H1 (cell line): ENCODE results near the gene FHIT. TPM values are rescaled to one million over a fixed set of nuclear protein-coding genes. Genes with fewer than 3 reads are reported as not detected.

Experiments
- CTCF ChIA-PET: fragments of 300-600 bp; sonication (Branson Sonifier 250); formaldehyde crosslinking; loops from one replicate; lab custom pipeline; 2021; ENCODE audit not compliant: partially characterized antibody; lab: Charles Lee
- POLR2A ChIA-PET: fragments of 300-600 bp; sonication (Branson Sonifier 250); formaldehyde crosslinking; loops from one replicate; lab custom pipeline; 2021; ENCODE audit warnings: inconsistent platforms; ENCODE audit not compliant: partially characterized antibody; lab: Charles Lee
- DNase-seq, 2 experiments: peaks; one replicate each; pipeline versions ENCODE4 v3.0.0 to v3.0.0-alpha.2; 2010 to 2022; ENCODE audit warnings: low spot score in 2 of 2, low read depth in 1 of 2, mixed read lengths in 1 of 2
- FAIRE-seq: peaks from 2 replicates; lab custom pipeline; 2011; peaks lifted over from hg19 to GRCh38; lab: Jason Lieb, UNC
- H2AFZ ChIP-seq: 2 replicates; pipeline ENCODE4 v1.8.1; 2012; ENCODE audit warnings: low read length, inconsistent platforms
- H2AK5ac ChIP-seq: 2 replicates; pipeline ENCODE4 v1.6.1; 2013; ENCODE audit warnings: low read depth, low read length
- H2BK120ac ChIP-seq: replicated peaks from 2 replicates; pipeline ENCODE3; 2013; ENCODE audit warnings: low read depth, low read length, inconsistent platforms
- H2BK12ac ChIP-seq: 2 replicates; pipeline ENCODE4 v1.6.1; 2013; ENCODE audit warnings: low read depth, low read length
- H2BK15ac ChIP-seq: 2 replicates; pipeline ENCODE4 v1.6.1; 2013; ENCODE audit warnings: low read length
- H2BK20ac ChIP-seq: 2 replicates; pipeline ENCODE4 v1.6.1; 2013; ENCODE audit warnings: low read length
- H2BK5ac ChIP-seq: 2 replicates; pipeline ENCODE4 v1.6.1; 2013; ENCODE audit warnings: low read depth, low read length
- H3K14ac ChIP-seq: 2 replicates; pipeline ENCODE4 v1.6.1; 2013; ENCODE audit warnings: inconsistent platforms; ENCODE audit not compliant: insufficient read length
- H3K18ac ChIP-seq: 2 replicates; pipeline ENCODE4 v1.6.1; 2013; ENCODE audit warnings: low read length; ENCODE audit errors: extremely low read depth
- H3K23ac ChIP-seq: 2 replicates; pipeline ENCODE4 v1.6.1; 2013; ENCODE audit warnings: inconsistent platforms; ENCODE audit not compliant: insufficient read length
- H3K23me2 ChIP-seq: 2 replicates; pipeline ENCODE4 v1.6.1; 2013; ENCODE audit warnings: low read depth, low read length
- H3K27ac ChIP-seq: 2 replicates; pipeline ENCODE4 v1.6.1; 2011; ENCODE audit warnings: low read depth, low read length, inconsistent platforms
- H3K27me3 ChIP-seq, 4 experiments: replicated peaks in 1 of 4; 1 replicate in 1 of 4; 2 replicates in 3 of 4; pipeline versions ENCODE4 v1.6.1 to v1.8.1; 2011 to 2013; ENCODE audit warnings: low read length in 3 of 4, mild to moderate bottlenecking in 3 of 4, inconsistent platforms in 2 of 4, mixed read lengths in 2 of 4, moderate library complexity in 1 of 4; ENCODE audit not compliant: control insufficient read depth in 3 of 4, insufficient read depth in 3 of 4; ENCODE audit errors: extremely low read depth in 1 of 4
- H3K36me3 ChIP-seq, 4 experiments: 2 replicates each; pipeline versions ENCODE4 v1.6.1 to v1.8.1; 2011 to 2013; ENCODE audit warnings: mild to moderate bottlenecking in 4 of 4, low read length in 3 of 4, moderate library complexity in 2 of 4, control low read depth in 1 of 4, inconsistent platforms in 1 of 4; ENCODE audit not compliant: insufficient read depth in 4 of 4, control insufficient read depth in 2 of 4
- H3K4ac ChIP-seq: replicated peaks from 2 replicates; pipeline ENCODE3; 2013; ENCODE audit warnings: low read length, low read depth, mixed read lengths, inconsistent platforms; ENCODE audit not compliant: insufficient read length
- H3K4me1 ChIP-seq, 4 experiments: replicated peaks in 1 of 4; 1 replicate in 1 of 4; 2 replicates in 3 of 4; pipeline versions ENCODE4 v1.6.1 to v1.8.1; 2011 to 2013; ENCODE audit warnings: low read length in 3 of 4, inconsistent platforms in 2 of 4, mixed read lengths in 1 of 4; ENCODE audit not compliant: insufficient read depth in 4 of 4, control insufficient read depth in 3 of 4
- H3K4me2 ChIP-seq, 2 experiments: 2 replicates each; pipeline versions ENCODE4 v1.6.1 to v1.8.1; 2011 to 2013; ENCODE audit warnings: low read depth in 2 of 2, low read length in 2 of 2, control low read depth in 1 of 2, inconsistent platforms in 1 of 2, mild to moderate bottlenecking in 1 of 2; ENCODE audit not compliant: insufficient read depth in 1 of 2
- H3K4me3 ChIP-seq, 4 experiments: fragments of 200-600, 300-600 bp in 1 of 4; sonication (generic), shearing (Covaris generic), sonication (Bioruptor Twin) in 1 of 4; 2 replicates each; pipeline versions ENCODE4 v1.5.1 to v1.8.1; 2011 to 2016; ENCODE audit warnings: low read length in 4 of 4, low read depth in 3 of 4, control low read depth in 2 of 4, inconsistent platforms in 2 of 4, mild to moderate bottlenecking in 2 of 4, mixed read lengths in 1 of 4, moderate library complexity in 1 of 4; ENCODE audit not compliant: insufficient read depth in 2 of 4; ENCODE audit errors: extremely low read depth in 1 of 4
- H3K56ac ChIP-seq: replicated peaks from 2 replicates; pipeline ENCODE3; 2013; ENCODE audit warnings: low read depth, mild to moderate bottlenecking, mixed read lengths, low read length, inconsistent platforms; ENCODE audit not compliant: insufficient read length
- H3K79me1 ChIP-seq: 2 replicates; pipeline ENCODE4 v1.6.1; 2013; ENCODE audit warnings: low read depth, low read length, control low read depth
- H3K79me2 ChIP-seq, 2 experiments: 2 replicates each; pipeline versions ENCODE4 v1.6.1 to v1.8.1; 2012 to 2013; ENCODE audit warnings: low read length in 2 of 2, mild to moderate bottlenecking in 2 of 2, inconsistent platforms in 1 of 2; ENCODE audit not compliant: insufficient read depth in 2 of 2, control insufficient read depth in 1 of 2
- H3K9ac ChIP-seq, 4 experiments: replicated peaks in 1 of 4; 1 replicate in 1 of 4; 2 replicates in 3 of 4; pipeline versions ENCODE4 v1.6.1 to v1.8.1; 2011 to 2013; ENCODE audit warnings: low read depth in 3 of 4, low read length in 3 of 4, control low read depth in 2 of 4, mild to moderate bottlenecking in 2 of 4, moderate library complexity in 2 of 4, inconsistent platforms in 1 of 4; ENCODE audit errors: extremely low read depth in 1 of 4
- H3K9me3 ChIP-seq, 2 experiments: 2 replicates each; pipeline versions ENCODE4 v1.6.1 to v1.8.1; 2012 to 2013; ENCODE audit warnings: mild to moderate bottlenecking in 2 of 2, moderate library complexity in 2 of 2, control low read depth in 1 of 2, inconsistent platforms in 1 of 2, low read depth in 1 of 2, low read length in 1 of 2, mixed read lengths in 1 of 2; ENCODE audit not compliant: insufficient read depth in 2 of 2
- H4K20me1 ChIP-seq, 2 experiments: replicated peaks in 1 of 2; 2 replicates each; pipeline versions ENCODE3 to v1.8.1; 2011 to 2013; ENCODE audit warnings: inconsistent platforms in 2 of 2, low read length in 2 of 2, mild to moderate bottlenecking in 1 of 2; ENCODE audit not compliant: insufficient read depth in 2 of 2, control insufficient read depth in 1 of 2
- H4K5ac ChIP-seq: 2 replicates; pipeline ENCODE4 v1.6.1; 2013; ENCODE audit warnings: low read length, low read depth, mixed read lengths, inconsistent platforms; ENCODE audit not compliant: insufficient read length
- H4K8ac ChIP-seq: 2 replicates; pipeline ENCODE4 v1.8.0; 2013; ENCODE audit warnings: mild to moderate bottlenecking, moderate library complexity, low read length, inconsistent platforms; ENCODE audit not compliant: insufficient read depth; ENCODE audit errors: extremely low read depth
- H4K91ac ChIP-seq: replicated peaks from 2 replicates; pipeline ENCODE3; 2013; ENCODE audit warnings: low read length, mixed read lengths, inconsistent platforms; ENCODE audit not compliant: insufficient read length
- EGR1 ChIP-seq: IDR thresholded peaks from 2 replicates; pipeline ENCODE4 v1.6.1; 2011; ENCODE audit warnings: low read depth, low read length, borderline replicate concordance
- EP300 ChIP-seq, 2 experiments: IDR thresholded peaks; 1 replicate in 1 of 2; 2 replicates in 1 of 2; pipeline ENCODE4 v1.6.1; 2011 to 2012; ENCODE audit warnings: low read depth in 2 of 2, low read length in 2 of 2, mild to moderate bottlenecking in 2 of 2, borderline replicate concordance in 1 of 2, inconsistent platforms in 1 of 2, moderate library complexity in 1 of 2
- RBBP5 ChIP-seq: IDR thresholded peaks from 2 replicates; pipeline ENCODE4 v1.7.1; 2012; ENCODE audit warnings: low read depth, mild to moderate bottlenecking, inconsistent platforms, low read length, moderate library complexity, borderline replicate concordance
- SP2 ChIP-seq: IDR thresholded peaks from 2 replicates; pipeline ENCODE4 v1.6.1; 2012; ENCODE audit warnings: mild to moderate bottlenecking, low read length, inconsistent platforms
- TEAD4 ChIP-seq: IDR thresholded peaks from 2 replicates; pipeline ENCODE4 v1.6.1; 2012; ENCODE audit warnings: low read depth, low read length, inconsistent platforms, mixed read lengths
- WGBS, 2 experiments: shearing (Covaris generic) in 1 of 2; methylation state at CpG; one replicate each; pipeline versions ENCODE4 v1.1.6 to v1.1.7; 2013 to 2015; ENCODE audit warnings: low lambda C conversion rate in 2 of 2, mixed read lengths in 2 of 2, inconsistent platforms in 1 of 2, low coverage in 1 of 2, missing lambda C conversion rate in 1 of 2; ENCODE audit not compliant: insufficient replicate concordance in 2 of 2, insufficient coverage in 1 of 2, insufficient read length in 1 of 2; ENCODE audit errors: extremely low coverage in 1 of 2, missing lambda C conversion rate in 1 of 2; 5-methylcytosine and 5-hydroxymethylcytosine counted together
- polyA plus RNA-seq, 7 experiments: library from polyadenylated mRNA; depleted of rRNA in 3 of 7; stranded (reverse) in 5 of 7; unstranded in 2 of 7; fragments of >200 nt in 5 of 7; fragments of 200-250 nt in 2 of 7; gene quantifications; 1 replicate in 5 of 7; 2 replicates in 1 of 7; 4 replicates in 1 of 7; pipeline versions ENCODE4 v1.2.1 to v1.2.3, GENCODE V29; 2011 to 2013; ENCODE audit warnings: missing spikeins in 2 of 7, mixed read lengths in 2 of 7
- total RNA-seq: library from RNA; stranded (reverse); fragmentation: NEBNext Ultra II Directional; extraction: Animal tissue kit (Norgen Biotek cat#: 25700); gene quantifications from 2 replicates; pipeline ENCODE4 v1.2.1, GENCODE V29; 2021
- TF ChIP-seq, protein P1 (sequence below), 3 experiments: IDR thresholded peaks; 1 replicate in 2 of 3; 2 replicates in 1 of 3; pipeline versions ENCODE4 v1.5.1 to v1.6.1; 2011; ENCODE audit warnings: low read length in 3 of 3, mild to moderate bottlenecking in 3 of 3, inconsistent platforms in 2 of 3, low read depth in 1 of 3, moderate library complexity in 1 of 3; ENCODE audit not compliant: insufficient read depth in 1 of 3; ENCODE audit errors: control extremely low read depth in 1 of 3

Gene FHIT
- total and polyA plus RNA-seq, 2 of the 8 experiments (the other 6 are each of a cell fraction or from before 2014, with no cell fraction given), result 1.2 to 3.2 TPM

DNA sequence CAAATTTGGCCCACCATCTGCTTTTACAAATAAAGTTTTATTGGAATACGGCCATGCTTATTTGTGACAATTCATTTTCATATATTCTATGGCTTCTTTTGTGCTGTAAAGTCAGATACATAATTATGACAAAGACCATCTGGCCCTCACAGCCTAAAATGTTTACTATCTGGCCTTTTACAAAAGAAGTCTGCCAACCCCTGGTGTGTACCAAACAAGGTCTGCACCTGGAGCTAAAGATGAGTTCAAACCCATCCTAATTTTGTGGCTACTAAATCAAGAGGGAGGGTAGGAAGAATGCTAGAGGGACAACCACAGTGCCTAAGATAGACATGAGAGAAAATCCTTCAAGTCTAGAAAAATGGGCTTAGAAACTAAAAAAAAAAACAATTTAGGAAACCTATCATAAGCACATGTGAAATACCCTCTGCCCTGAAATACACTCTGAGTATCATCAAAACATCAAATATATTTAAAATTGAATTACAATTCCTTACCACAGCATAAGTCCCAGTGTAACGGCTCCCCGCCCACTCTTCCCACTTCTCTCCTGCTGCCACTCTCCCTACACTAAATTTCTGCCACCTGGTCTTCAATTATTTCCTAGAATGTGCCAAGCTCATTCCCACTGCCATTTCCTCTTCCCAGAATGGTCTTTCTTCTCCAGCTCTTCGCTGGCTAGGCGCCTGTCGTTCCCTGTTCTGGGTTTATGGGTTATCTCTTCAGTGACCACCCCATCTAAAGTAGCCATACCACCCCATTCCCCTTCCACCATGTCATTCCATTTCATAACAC is 1250.7 kb downstream of the FHIT start:
- H3K79me2 ChIP-seq, result no peaks in the 10 kb centered on the region
- H2BK15ac ChIP-seq, result no peak overlapping the region
- no peaks in the 10 kb centered on the region for H3K9me3 ChIP-seq
- no peaks in the 10 kb centered on the region for H4K20me1 ChIP-seq
- no peak overlapping the region for H2AK5ac ChIP-seq
- H4K5ac ChIP-seq, result no peak overlapping the region
- no peak overlapping the region for H3K27ac ChIP-seq
- H3K4me3 ChIP-seq, result no peak overlapping the region
- H2BK12ac ChIP-seq, result no peak overlapping the region
- TF ChIP-seq, protein P1, sequence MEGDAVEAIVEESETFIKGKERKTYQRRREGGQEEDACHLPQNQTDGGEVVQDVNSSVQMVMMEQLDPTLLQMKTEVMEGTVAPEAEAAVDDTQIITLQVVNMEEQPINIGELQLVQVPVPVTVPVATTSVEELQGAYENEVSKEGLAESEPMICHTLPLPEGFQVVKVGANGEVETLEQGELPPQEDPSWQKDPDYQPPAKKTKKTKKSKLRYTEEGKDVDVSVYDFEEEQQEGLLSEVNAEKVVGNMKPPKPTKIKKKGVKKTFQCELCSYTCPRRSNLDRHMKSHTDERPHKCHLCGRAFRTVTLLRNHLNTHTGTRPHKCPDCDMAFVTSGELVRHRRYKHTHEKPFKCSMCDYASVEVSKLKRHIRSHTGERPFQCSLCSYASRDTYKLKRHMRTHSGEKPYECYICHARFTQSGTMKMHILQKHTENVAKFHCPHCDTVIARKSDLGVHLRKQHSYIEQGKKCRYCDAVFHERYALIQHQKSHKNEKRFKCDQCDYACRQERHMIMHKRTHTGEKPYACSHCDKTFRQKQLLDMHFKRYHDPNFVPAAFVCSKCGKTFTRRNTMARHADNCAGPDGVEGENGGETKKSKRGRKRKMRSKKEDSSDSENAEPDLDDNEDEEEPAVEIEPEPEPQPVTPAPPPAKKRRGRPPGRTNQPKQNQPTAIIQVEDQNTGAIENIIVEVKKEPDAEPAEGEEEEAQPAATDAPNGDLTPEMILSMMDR (IDR thresholded peaks at IDR 0.05; ENCODE audit: control extremely low read depth in 1 of 3, insufficient read depth in 1 of 3, low read depth in 1 of 3, low read length in 3 of 3), result no peak
- no peak for TF ChIP-seq SP2
- TF ChIP-seq TEAD4, result no peak
- TF ChIP-seq EP300 (IDR thresholded peaks at IDR 0.05; ENCODE audit: borderline replicate concordance in 1 of 2, low read depth in 2 of 2, low read length in 2 of 2), result no peak
- TF ChIP-seq EGR1, result no peak
- TF ChIP-seq RBBP5, result no peak
- TF ChIP-seq, all 59 proteins: peak for 0
- Histone ChIP-seq H3K4me1 (no peaks in the 10 kb centered on the region), H3K79me1 (no peaks in the 10 kb centered on the region), H2BK5ac (no peak overlapping the region), H3K4me2 (no peak overlapping the region), H2BK120ac (no peak overlapping the region), H3K27me3 (no peaks in the 10 kb centered on the region), H4K8ac (no peak overlapping the region), H3K9ac (no peak overlapping the region), H3K56ac (no peak overlapping the region), H2BK20ac (no peak overlapping the region), H3K14ac (no peak overlapping the region), H3K36me3 (no peaks in the 10 kb centered on the region), H3K18ac (no peak overlapping the region), H4K91ac (no peak overlapping the region), H2AFZ (no peak overlapping the region), H3K23ac (no peak overlapping the region), H3K23me2 (no peaks in the 10 kb centered on the region; the same call in 1 of the 2 replicates), H3K4ac (no peak overlapping the region)
- ChIA-PET CTCF (interaction anchor here (1.2 kb wide), 1 partner anchor 1467 kb away, joined by 3 read pairs; no protein-coding TSS in a partner anchor), POLR2A (no interaction called here)
- DNase-seq, result no peak
- whole genome bisulfite sequencing, 2 experiments, result 93% methylated on average over 6 of the region's 6 CpGs; no CpG with 5 or more reads in 1 of the 2 experiments
- no peak for FAIRE-seq
